HG02870 (cell line): Measurements from ENCODE around the gene NAA35.
"Not testable (repeated sequence)": the region's sequence is repeated elsewhere in the genome, so short reads cannot be mapped to it uniquely, and the experiment has no call there.

Experiments
- ATAC-seq: cut with Tn5 transposase; IDR thresholded peaks from one replicate; pipeline ENCODE4 v1.9.1; 2021; ENCODE audit warnings: mild to moderate bottlenecking, moderate library complexity; ENCODE audit not compliant: unreplicated experiment

Gene NAA35

GRCh38 chr9:86022687-86023266, 81.8 kb downstream of the NAA35 start:
- ATAC-seq: no peak

GRCh38 chr9:86027767-86028166, 86.8 kb downstream of the NAA35 start:
- no peak for ATAC-seq

GRCh38 chr9:86034863-86035734, 94.2 kb downstream of the NAA35 start:
- no peak for ATAC-seq

- ATAC-seq: no peak
Observed at GRCh38 chr9:86035827-86036440, 95.0 kb downstream of the NAA35 start.

- ATAC-seq: no peak
Observed at GRCh38 chr9:86036555-86036954, 95.6 kb downstream of the NAA35 start.

GRCh38 chr9:86039991-86040860, 99.3 kb downstream of the NAA35 start:
- no peak for ATAC-seq

GRCh38 chr9:86040861-86041155, 99.9 kb downstream of the NAA35 start:
- no peak for ATAC-seq

GRCh38 chr9:86041311-86041741, 100.4 kb downstream of the NAA35 start:
- no peak for ATAC-seq

GRCh38 chr9:86042199-86042978, 101.4 kb downstream of the NAA35 start:
- ATAC-seq: no peak

GRCh38 chr9:86043586-86043985, 102.6 kb downstream of the NAA35 start:
- no peak for ATAC-seq

- ATAC-seq: no peak
Observed at GRCh38 chr9:86043999-86044398, 103.1 kb downstream of the NAA35 start.

- no peak for ATAC-seq
Observed at GRCh38 chr9:86045654-86046053, 104.7 kb downstream of the NAA35 start.

- ATAC-seq: no peak
Observed at GRCh38 chr9:86046071-86046636, 105.2 kb downstream of the NAA35 start.

- ATAC-seq: no peak
Observed at GRCh38 chr9:86046930-86047341, 106.0 kb downstream of the NAA35 start.

GRCh38 chr9:86047361-86047760, 106.4 kb downstream of the NAA35 start:
- no peak for ATAC-seq

- ATAC-seq: not testable (repeated sequence)
Observed at GRCh38 chr9:86048018-86048742, 107.2 kb downstream of the NAA35 start.

- ATAC-seq: no peak
Observed at GRCh38 chr9:86052556-86053468, 111.9 kb downstream of the NAA35 start.

GRCh38 chr9:86054695-86055094, 113.7 kb downstream of the NAA35 start:
- no peak for ATAC-seq
